Hepatocyte (in vitro differentiated cells): ENCODE data around the gene NPHP4. TPM values are rescaled to one million over a fixed set of nuclear protein-coding genes. Genes with fewer than 3 reads are reported as not detected.

ENCODE experiments used
- DNase-seq: peaks from one replicate; pipeline ENCODE4 v3.0.0-alpha.2; 2016; ENCODE audit warnings: low spot score
- H2AFZ ChIP-seq: fragments of 200-600 bp; sonication (generic); 2 replicates; pipeline ENCODE4 v1.6.0; 2016; ENCODE audit warnings: antibody characterized with exemption, mild to moderate bottlenecking
- H3K27ac ChIP-seq: fragments of 200-600 bp; sonication (generic); 2 replicates; pipeline ENCODE4 v1.5.1; 2016; ENCODE audit warnings: mild to moderate bottlenecking
- H3K27me3 ChIP-seq: fragments of 200-600 bp; sonication (generic); 2 replicates; pipeline ENCODE4 v1.6.1; 2016
- H3K36me3 ChIP-seq: fragments of 200-600 bp; sonication (generic); replicated peaks from 2 replicates; pipeline ENCODE4 v1.5.1; 2016; ENCODE audit warnings: low read depth; ENCODE audit not compliant: insufficient read depth
- H3K4me1 ChIP-seq: fragments of 200-600 bp; sonication (generic); 2 replicates; pipeline ENCODE4 v1.5.1; 2016; ENCODE audit warnings: mild to moderate bottlenecking, moderate library complexity; ENCODE audit not compliant: insufficient read depth
- H3K4me2 ChIP-seq: fragments of 200-600 bp; sonication (generic); 2 replicates; pipeline ENCODE4 v1.6.0; 2016
- H3K4me3 ChIP-seq: fragments of 200-600 bp; sonication (generic); 2 replicates; pipeline ENCODE4 v1.5.1; 2016; ENCODE audit warnings: mild to moderate bottlenecking
- H3K79me2 ChIP-seq: fragments of 200-600 bp; sonication (generic); 2 replicates; pipeline ENCODE4 v1.6.0; 2017; ENCODE audit warnings: mild to moderate bottlenecking
- H3K9me2 ChIP-seq: fragments of 200-600 bp; sonication (generic); replicated peaks from 2 replicates; pipeline ENCODE4 v1.6.0; 2017; ENCODE audit warnings: mild to moderate bottlenecking; ENCODE audit not compliant: insufficient read depth
- H3K9me3 ChIP-seq: fragments of 200-600 bp; sonication (generic); 2 replicates; pipeline ENCODE4 v1.5.1; 2016; ENCODE audit warnings: low read depth, mild to moderate bottlenecking
- H4K20me1 ChIP-seq: fragments of 200-600 bp; sonication (generic); 2 replicates; pipeline ENCODE4 v1.6.0; 2016; ENCODE audit warnings: mild to moderate bottlenecking; ENCODE audit not compliant: insufficient read depth, poor library complexity, severe bottlenecking
- EZH2 ChIP-seq: fragments of 200-600 bp; sonication (generic); IDR thresholded peaks from 2 replicates; pipeline ENCODE4 v1.6.1; 2016; ENCODE audit warnings: antibody characterized with exemption, mild to moderate bottlenecking, borderline replicate concordance
- EZH2phosphoT487 ChIP-seq: fragments of 200-600 bp; sonication (generic); IDR thresholded peaks from one replicate; pipeline ENCODE4 v1.6.1; 2018; ENCODE audit warnings: antibody characterized with exemption, mild to moderate bottlenecking, low read depth, moderate library complexity; ENCODE audit not compliant: unreplicated experiment, severe bottlenecking
- WGBS: methylation state at CpG from one replicate; pipeline ENCODE4 v1.1.6; 2016; ENCODE audit warnings: low lambda C conversion rate; ENCODE audit errors: missing lambda C conversion rate; 5-methylcytosine and 5-hydroxymethylcytosine counted together
- polyA plus RNA-seq: library from polyadenylated mRNA; unstranded; fragments of >200 nt; fragmentation: Nextera tagmentation; extraction: Ambion mirVana; gene quantifications from 2 replicates; pipeline ENCODE4 v1.2.1, GENCODE V29; 2016
- total RNA-seq: library from RNA; depleted of rRNA; stranded (reverse); fragments of >200 nt; gene quantifications from 2 replicates; pipeline ENCODE4 v1.2.3, GENCODE V29; 2014
- TF ChIP-seq, protein P1 (sequence below): fragments of 200-600 bp; sonication (generic); IDR thresholded peaks from 2 replicates; pipeline ENCODE4 v1.5.1; 2016; ENCODE audit warnings: antibody characterized with exemption, mild to moderate bottlenecking; ENCODE audit not compliant: poor library complexity

The NPHP4 gene
- total and polyA plus RNA-seq, 2 experiments from 2014 or later: 5.6 to 6.0 TPM

- H3K27ac ChIP-seq: no peak overlapping the region
- H3K4me2 ChIP-seq: no peak overlapping the region
- no peaks in the 10 kb centered on the region for H3K36me3 ChIP-seq
- H3K9me3 ChIP-seq: no peaks in the 10 kb centered on the region
- H4K20me1 ChIP-seq: no peaks in the 10 kb centered on the region
- no peak overlapping the region for H2AFZ ChIP-seq
- H3K9me2 ChIP-seq: no peaks in the 10 kb centered on the region
- H3K4me1 ChIP-seq: no peaks in the 10 kb centered on the region
- peaks cover 6% of the 10 kb centered on the region for H3K27me3 ChIP-seq
- WGBS: 62% methylated on average over 17 of the region's 17 CpGs
- no peaks in the 10 kb centered on the region for H3K79me2 ChIP-seq
- DNase-seq: no peak
- no peak for TF ChIP-seq EZH2
- no peak for TF ChIP-seq EZH2phosphoT487
- TF ChIP-seq, protein P1, sequence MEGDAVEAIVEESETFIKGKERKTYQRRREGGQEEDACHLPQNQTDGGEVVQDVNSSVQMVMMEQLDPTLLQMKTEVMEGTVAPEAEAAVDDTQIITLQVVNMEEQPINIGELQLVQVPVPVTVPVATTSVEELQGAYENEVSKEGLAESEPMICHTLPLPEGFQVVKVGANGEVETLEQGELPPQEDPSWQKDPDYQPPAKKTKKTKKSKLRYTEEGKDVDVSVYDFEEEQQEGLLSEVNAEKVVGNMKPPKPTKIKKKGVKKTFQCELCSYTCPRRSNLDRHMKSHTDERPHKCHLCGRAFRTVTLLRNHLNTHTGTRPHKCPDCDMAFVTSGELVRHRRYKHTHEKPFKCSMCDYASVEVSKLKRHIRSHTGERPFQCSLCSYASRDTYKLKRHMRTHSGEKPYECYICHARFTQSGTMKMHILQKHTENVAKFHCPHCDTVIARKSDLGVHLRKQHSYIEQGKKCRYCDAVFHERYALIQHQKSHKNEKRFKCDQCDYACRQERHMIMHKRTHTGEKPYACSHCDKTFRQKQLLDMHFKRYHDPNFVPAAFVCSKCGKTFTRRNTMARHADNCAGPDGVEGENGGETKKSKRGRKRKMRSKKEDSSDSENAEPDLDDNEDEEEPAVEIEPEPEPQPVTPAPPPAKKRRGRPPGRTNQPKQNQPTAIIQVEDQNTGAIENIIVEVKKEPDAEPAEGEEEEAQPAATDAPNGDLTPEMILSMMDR: no peak
- no peak overlapping the region for H3K4me3 ChIP-seq
Measured at GRCh38 chr1:5836776-5837440, 155.3 kb downstream of the NPHP4 start.

DNA sequence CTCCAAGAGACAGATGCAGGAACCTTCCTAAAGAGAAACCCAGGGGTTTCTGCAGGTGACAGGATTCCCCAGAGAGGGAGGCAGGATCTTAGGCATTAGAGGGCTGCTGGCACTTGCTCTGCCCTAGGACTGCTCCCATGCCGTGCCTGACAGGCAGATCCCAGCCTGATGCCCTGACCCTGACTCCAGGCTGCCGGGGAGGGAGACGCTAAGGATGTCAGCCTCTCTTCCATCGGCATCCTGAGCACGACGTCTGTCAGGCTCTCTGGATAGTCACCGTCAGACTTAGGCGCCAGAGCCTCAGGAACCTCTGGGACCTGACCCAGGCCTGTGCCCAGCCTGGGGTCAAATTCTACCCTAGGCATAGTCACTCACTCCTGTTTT, 157.1 kb downstream of the NPHP4 start:
- DNase-seq: no peak
- Histone ChIP-seq H3K4me2 (no peak overlapping the region), H3K9me2 (no peaks in the 10 kb centered on the region), H3K79me2 (no peaks in the 10 kb centered on the region), H3K4me1 (no peaks in the 10 kb centered on the region), H3K4me3 (no peak overlapping the region), H4K20me1 (no peaks in the 10 kb centered on the region), H2AFZ (no peak overlapping the region), H3K27me3 (peaks cover 6% of the 10 kb centered on the region), H3K36me3 (no peaks in the 10 kb centered on the region), H3K27ac (no peak overlapping the region), H3K9me3 (no peaks in the 10 kb centered on the region)
- TF ChIP-seq EZH2phosphoT487: no peak
- TF ChIP-seq, protein P1: no peak
- no peak for TF ChIP-seq EZH2
- WGBS: 82% methylated on average over 8 of the region's 8 CpGs

GRCh38 chr1:5834477-5835178, 157.6 kb downstream of the NPHP4 start:
- peaks cover 6% of the 10 kb centered on the region for H3K27me3 ChIP-seq
- no peaks in the 10 kb centered on the region for H3K36me3 ChIP-seq
- H3K79me2 ChIP-seq: no peaks in the 10 kb centered on the region
- H3K4me2 ChIP-seq: no peak overlapping the region
- no peaks in the 10 kb centered on the region for H3K9me3 ChIP-seq
- no peaks in the 10 kb centered on the region for H3K9me2 ChIP-seq
- no peaks in the 10 kb centered on the region for H3K4me1 ChIP-seq
- H4K20me1 ChIP-seq: no peaks in the 10 kb centered on the region
- H3K4me3 ChIP-seq: no peak overlapping the region
- TF ChIP-seq, protein P1: no peak
- TF ChIP-seq EZH2phosphoT487 (no peak), EZH2 (no peak)
- no peak overlapping the region for H3K27ac ChIP-seq
- 76% methylated on average over 27 of the region's 32 CpGs for WGBS
- no peak for DNase-seq
- no peak overlapping the region for H2AFZ ChIP-seq
